KG1 (cell line): ENCODE results near the gene ECHDC1.
A peak's percentile ranks its signal among the peaks of the same experiment; 100 is the strongest.
"Not testable (repeated sequence)": the region's sequence is repeated elsewhere in the genome, so short reads cannot be mapped to it uniquely, and the experiment has no call there.

Source experiments
- DNase-seq: peaks from one replicate; lab custom pipeline; 2025; lab: John Stamatoyannopoulos, UW

Gene ECHDC1, protein sequence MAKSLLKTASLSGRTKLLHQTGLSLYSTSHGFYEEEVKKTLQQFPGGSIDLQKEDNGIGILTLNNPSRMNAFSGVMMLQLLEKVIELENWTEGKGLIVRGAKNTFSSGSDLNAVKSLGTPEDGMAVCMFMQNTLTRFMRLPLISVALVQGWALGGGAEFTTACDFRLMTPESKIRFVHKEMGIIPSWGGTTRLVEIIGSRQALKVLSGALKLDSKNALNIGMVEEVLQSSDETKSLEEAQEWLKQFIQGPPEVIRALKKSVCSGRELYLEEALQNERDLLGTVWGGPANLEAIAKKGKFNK

DNA sequence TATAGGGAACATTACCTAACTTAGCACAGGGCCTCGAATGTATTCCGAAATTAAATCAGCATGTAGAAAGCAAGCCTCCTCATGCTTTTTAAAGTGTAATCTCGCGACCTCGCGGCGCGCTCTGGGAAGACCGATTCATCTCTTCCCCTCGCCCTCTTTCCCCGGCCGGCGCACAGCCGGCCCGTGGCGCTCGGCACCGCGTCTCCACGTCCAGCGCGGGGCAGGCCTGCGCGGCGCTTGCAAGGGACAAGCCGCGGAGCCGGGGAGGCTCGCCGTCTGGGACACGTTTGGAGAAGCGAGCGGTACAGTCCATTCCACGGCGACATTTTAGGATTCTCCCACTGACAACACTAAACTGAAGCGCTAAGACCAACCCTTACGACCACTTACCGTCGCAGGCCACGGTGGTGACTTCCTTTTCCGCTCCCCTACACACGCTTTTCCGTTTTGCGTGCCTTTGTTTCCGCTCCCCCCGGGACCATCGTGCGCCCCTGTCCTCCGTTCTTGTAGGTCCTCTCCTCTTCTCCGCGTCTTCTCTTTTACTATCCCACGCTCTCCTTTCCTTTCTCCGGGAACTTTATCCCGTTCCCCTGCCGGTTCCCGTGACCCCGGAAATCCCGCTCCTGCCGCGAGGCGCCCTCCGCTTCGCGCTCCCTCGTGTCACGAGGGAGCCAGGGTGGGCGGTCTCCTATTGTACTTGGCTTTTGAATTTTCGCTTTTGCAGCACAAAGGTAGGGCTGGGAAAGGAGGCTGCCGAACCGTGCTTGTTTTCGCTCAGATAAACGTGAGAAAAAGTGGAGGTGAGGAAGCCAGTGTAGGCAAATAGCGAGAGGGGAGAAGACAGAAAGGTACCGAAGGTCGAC lies at the start of gene ECHDC1:
Gene ECHDC1 (minus strand): TSS at position 664 of the 863 bp plus-strand sequence. CDS start 12,581 bp downstream, outside the sequence.
- DNase-seq, result peak; percentile 76

DNA sequence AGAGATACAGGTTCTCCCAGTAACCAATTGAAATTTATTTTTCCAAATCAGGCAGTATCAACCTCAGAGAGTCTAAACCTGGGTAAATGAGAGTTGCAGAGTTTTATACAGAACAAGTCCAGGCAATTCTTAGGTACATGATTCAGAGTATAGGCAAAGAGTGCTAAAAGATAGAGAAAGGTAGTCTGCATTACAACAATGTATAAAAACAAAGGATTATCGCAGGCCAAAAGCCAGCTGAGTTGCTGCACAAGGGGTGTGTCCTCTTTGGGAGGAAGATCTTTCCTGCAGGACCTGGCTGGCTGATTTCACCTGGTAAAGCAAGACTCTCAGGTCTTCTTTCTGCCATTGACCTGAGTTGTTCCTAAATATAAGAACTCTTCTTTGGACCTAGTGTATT lies 48.9 kb upstream of the ECHDC1 start:
- no peak for DNase-seq

DNA sequence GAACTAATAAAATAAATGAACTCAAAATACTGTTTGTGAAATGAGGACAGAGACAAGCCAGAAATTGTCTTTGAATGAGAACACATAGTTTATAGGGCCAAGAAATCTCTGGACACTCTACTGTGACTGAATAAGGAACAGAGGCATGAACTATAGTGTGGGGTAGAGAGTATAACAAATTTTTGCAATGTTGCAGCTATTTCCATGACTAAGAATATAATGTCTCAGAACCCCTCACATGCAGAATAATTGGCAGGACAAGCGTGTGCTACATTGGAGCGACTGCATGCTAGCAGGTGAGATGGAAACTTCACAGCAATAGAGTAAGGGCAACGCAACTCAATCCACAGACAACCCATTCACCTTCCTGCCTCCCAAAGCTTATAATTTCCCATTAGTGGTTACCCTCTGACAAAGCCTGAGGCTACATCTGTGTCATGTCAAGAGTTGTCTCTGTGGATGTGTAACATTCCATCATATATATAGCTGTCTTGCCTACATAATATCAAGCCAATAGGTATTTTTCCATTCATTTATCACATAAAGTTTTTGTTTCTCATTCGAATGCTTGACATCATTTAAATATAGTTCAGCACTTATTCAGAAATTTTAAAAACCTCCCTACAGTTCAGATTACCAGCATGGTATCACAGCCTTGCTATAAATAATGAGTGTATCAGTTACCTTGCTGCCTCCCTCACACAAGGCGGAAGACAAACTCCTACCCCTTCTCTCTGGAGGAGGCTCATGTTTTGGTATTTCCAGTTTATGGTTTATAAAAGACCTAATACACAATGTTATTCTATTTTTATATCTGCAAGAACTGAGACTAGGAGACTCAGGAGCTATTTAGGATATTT lies 47.9 kb upstream of the ECHDC1 start:
- no peak for DNase-seq

GRCh38 chr6:127389706-127390105 lies 46.3 kb upstream of the ECHDC1 start:
- no peak for DNase-seq

GRCh38 chr6:127385668-127386430 lies 42.4 kb upstream of the ECHDC1 start:
- DNase-seq, result no peak

GRCh38 chr6:127384848-127385247 lies 41.4 kb upstream of the ECHDC1 start:
- DNase-seq, result not testable (repeated sequence)

DNA sequence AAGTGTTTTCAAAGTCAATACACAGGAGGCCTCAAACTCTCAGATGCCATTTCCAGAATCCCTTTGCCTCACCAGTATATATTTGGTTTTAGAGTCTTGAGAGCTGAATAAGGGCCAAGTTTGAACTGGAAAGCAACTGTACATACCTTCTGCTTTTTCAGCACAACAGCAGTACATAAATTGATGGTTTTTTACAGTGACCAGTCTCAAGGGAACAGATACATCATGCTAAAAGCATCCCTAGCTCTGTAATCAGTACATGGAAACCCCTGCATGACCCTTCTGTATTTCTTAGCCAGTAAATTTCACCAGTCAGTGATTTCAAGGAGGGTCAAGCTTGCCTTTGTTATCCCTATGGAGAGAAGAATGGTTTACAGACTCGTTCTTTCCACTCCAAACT lies 40.6 kb upstream of the ECHDC1 start:
- DNase-seq, result no peak

GRCh38 chr6:127382413-127382812 lies 39.0 kb upstream of the ECHDC1 start:
- DNase-seq, result no peak

DNA sequence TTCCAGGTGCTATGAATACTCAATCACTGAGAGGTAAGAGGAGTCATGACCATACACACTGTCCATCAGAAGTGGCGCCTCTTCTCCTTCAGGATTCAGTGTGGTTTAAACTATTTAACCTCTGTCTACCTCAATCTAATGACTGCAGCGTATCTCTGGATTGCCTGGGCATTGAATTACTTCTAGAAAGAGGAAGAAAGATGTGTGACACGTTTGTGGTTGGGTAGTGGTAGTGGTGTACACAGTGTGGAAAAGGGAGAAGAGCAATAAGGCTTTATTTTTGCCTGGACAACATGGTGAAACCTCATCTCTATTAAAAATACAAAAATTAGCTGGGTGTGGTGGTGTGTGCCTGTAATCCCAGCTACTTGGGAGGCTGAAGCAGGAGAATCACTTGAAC lies 38.0 kb upstream of the ECHDC1 start:
- peak; percentile 16 for DNase-seq

DNA sequence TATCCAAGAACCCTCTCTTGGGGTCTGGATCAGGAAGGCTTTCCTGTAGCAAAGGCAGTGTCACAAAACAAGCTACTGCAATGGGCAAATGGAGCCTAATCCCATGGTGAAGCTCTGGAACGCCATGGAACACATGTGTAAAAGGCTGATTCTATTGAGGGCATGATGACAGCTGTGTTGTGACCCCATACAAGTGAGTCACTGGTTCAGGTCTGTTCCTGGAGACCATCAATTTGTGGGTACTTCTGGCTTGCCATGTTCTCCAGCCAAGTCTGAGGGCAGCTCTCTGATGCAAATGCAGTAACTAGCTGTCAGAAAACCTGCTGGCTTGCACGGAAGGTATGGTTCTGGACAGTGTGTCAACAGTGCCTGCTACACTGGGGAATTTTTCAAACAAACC lies 33.3 kb upstream of the ECHDC1 start:
- no peak for DNase-seq

- DNase-seq, result no peak
These were observed 23.6 kb upstream of the ECHDC1 start for GRCh38 chr6:127367023-127367375.

- no peak for DNase-seq
These were observed 23.0 kb upstream of the ECHDC1 start for GRCh38 chr6:127366282-127367022.

DNA sequence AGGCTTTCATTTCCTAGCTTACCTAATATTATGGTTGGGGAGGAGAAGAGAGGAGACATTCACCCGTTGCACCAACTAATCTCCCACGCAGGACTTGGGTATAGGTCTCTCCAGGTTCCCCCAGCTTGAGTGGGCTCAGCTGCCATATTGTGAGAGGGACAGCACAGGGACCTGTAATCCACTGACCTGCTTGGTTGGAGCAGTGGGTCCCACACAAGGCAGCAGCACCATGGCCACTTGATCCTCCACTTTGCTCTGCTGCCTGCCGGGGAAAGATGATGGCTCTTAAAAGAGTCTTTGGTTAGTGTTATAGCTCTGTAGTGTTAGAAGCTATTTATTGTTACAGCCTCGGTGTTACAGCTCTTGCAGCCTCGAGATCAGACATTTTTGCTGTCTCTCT lies 22.5 kb upstream of the ECHDC1 start:
- DNase-seq, result no peak

- no peak for DNase-seq
These were observed 9.1 kb upstream of the ECHDC1 start for GRCh38 chr6:127352524-127352923.

- no peak for DNase-seq
These were observed 6.6 kb upstream of the ECHDC1 start for GRCh38 chr6:127349980-127350379.

DNA sequence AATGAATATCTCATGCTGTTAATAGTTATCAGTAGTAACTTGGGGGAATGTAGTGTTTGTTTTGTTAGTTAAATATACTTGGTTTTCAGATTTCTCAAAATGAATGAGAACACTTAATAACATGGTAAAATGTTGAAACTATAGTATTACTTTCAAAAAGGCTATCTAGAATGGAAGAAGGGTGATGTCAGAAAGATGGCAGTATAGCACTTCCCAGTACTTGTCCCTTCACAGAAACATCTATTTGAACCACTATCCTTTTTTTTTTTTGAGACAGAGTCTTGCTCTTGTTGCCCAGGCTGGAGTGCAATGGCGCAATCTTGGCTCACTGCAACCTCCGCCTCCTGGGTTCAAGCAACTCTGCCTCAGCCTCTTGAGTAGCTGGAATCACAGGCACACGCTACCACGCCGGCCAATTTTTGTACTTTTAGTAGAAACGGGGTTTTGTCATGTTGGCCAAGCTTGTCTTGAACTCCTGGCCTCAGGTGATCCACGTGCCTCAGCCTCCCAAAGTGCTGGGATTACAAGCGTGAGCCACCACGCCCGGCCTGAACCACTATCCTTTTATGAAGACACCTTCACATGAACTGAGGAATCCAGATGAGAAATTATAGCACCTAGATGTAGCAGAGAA lies 4.7 kb upstream of the ECHDC1 start:
- DNase-seq, result no peak

DNA sequence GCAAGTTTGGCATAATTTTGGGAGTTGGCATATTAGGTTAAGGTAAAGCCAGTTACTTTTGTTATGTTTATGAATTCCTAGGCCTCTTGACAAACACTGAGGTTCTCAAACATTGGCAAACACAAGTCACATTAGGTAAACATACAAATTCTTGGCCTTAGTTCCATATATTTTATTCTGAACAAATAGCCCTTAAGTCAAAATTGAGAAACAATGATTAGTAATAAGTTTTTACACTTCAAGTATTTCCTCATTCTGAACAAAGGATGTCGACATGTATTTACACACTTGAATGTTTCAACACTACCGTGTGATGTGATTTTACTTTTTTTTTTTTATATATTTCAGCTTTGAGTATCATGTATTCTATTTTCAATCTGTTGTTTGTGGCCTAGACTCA lies 3.8 kb upstream of the ECHDC1 start:
- no peak for DNase-seq

- no peak for DNase-seq
These were observed 2.1 kb upstream of the ECHDC1 start for GRCh38 chr6:127345521-127345920.

- DNase-seq, result no peak
These were observed 625 bp upstream of the ECHDC1 start for GRCh38 chr6:127343809-127344659.
